Sigmoid colon (tissue), 4 donors: ENCODE measurements around the gene DOCK9.

Source experiments
- EP300 ChIP-seq, 4 donors: sonication (generic); formaldehyde crosslinking; IDR thresholded peaks; one replicate each; pipeline ENCODE4 v1.6.1; 2017; ENCODE audit warnings: antibody characterized with exemption in 4 of 4
- POLR2A ChIP-seq, 2 donors: fragments of 450-650 bp; IDR thresholded peaks; one replicate each; pipeline ENCODE4 v1.6.1; 2016; ENCODE audit warnings: antibody characterized with exemption in 2 of 2, mild to moderate bottlenecking in 2 of 2, moderate library complexity in 2 of 2
- POLR2AphosphoS5 ChIP-seq, 4 donors: sonication (generic); formaldehyde crosslinking; IDR thresholded peaks; one replicate each; pipeline ENCODE4 v1.6.1; 2017; ENCODE audit warnings: antibody characterized with exemption in 4 of 4
- TF ChIP-seq, protein P1 (sequence below), 4 experiments: fragments of 450-650 bp in 3 of 4; fragments of 200-600 bp in 1 of 4; IDR thresholded peaks; one replicate each; pipeline ENCODE4 v1.5.1; 2016 to 2019; ENCODE audit warnings: antibody characterized with exemption in 4 of 4, mild to moderate bottlenecking in 3 of 4, moderate library complexity in 2 of 4

DNA sequence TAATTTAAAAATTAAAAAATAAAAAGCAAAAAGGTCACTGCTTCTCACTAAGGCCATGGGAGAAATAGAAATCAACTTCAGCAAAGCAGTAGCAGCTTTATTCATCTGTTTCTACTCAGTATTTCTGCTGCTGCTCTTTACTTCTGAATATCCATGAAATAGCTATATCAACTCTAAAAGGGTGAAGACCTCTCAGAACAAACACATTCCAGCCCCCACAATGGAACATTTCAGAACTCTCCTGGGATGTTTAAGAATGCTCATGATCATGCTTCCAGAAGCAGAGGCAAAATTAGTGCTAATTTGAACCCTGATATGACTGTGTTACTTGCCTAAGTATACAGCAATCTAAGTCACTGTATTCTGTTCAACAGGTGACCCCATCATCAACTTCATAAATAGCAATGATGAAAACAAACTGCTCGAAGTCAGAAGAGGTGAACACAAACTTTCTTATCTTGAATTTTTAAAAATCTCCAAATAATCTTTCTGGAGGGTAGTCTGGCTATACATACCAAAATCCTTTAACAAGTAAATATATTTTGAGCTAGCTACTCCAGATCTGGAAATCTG is 29.6 kb upstream of the DOCK9 start:
- TF ChIP-seq POLR2A (IDR thresholded peaks at IDR 0.05), result no peak
- TF ChIP-seq, protein P1, sequence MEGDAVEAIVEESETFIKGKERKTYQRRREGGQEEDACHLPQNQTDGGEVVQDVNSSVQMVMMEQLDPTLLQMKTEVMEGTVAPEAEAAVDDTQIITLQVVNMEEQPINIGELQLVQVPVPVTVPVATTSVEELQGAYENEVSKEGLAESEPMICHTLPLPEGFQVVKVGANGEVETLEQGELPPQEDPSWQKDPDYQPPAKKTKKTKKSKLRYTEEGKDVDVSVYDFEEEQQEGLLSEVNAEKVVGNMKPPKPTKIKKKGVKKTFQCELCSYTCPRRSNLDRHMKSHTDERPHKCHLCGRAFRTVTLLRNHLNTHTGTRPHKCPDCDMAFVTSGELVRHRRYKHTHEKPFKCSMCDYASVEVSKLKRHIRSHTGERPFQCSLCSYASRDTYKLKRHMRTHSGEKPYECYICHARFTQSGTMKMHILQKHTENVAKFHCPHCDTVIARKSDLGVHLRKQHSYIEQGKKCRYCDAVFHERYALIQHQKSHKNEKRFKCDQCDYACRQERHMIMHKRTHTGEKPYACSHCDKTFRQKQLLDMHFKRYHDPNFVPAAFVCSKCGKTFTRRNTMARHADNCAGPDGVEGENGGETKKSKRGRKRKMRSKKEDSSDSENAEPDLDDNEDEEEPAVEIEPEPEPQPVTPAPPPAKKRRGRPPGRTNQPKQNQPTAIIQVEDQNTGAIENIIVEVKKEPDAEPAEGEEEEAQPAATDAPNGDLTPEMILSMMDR (IDR thresholded peaks at IDR 0.05), result no peak
- TF ChIP-seq POLR2AphosphoS5 (IDR thresholded peaks at IDR 0.05), result no peak
- no peak for TF ChIP-seq EP300 (IDR thresholded peaks at IDR 0.05)
